ACC112 (cell line): ENCODE measurements around the gene ATXN7L3B.
"Not testable (repeated sequence)": the region's sequence is repeated elsewhere in the genome, so short reads cannot be mapped to it uniquely, and the experiment has no call there.

Source experiments
- H2AFZ ChIP-seq: fragments of 200-600 bp; sonication (generic); one replicate; pipeline ENCODE4 v1.6.0; 2017; ENCODE audit warnings: antibody characterized with exemption, low read length; ENCODE audit not compliant: unreplicated experiment
- H3K27ac ChIP-seq: fragments of 200-600 bp; sonication (generic); 2 replicates; pipeline ENCODE4 v1.5.1; 2014; ENCODE audit warnings: low read depth, mild to moderate bottlenecking, antibody characterized with exemption, low read length, moderate library complexity
- H3K27me3 ChIP-seq: fragments of 200-600 bp; sonication (generic); 2 replicates; pipeline ENCODE4 v1.6.1; 2014; ENCODE audit warnings: mild to moderate bottlenecking, antibody characterized with exemption, low read length, moderate library complexity, mixed read lengths; ENCODE audit not compliant: insufficient read depth
- H3K36me3 ChIP-seq: fragments of 200-600 bp; sonication (generic); 2 replicates; pipeline ENCODE4 v1.6.1; 2016; ENCODE audit warnings: mild to moderate bottlenecking, antibody characterized with exemption, low read length, moderate library complexity, mixed read lengths; ENCODE audit not compliant: insufficient read depth
- H3K4me1 ChIP-seq: fragments of 200-600 bp; sonication (generic); one replicate; pipeline ENCODE4 v1.6.1; 2016; ENCODE audit warnings: low read length, mixed read lengths; ENCODE audit not compliant: insufficient read depth, unreplicated experiment, control insufficient read depth
- H3K4me3 ChIP-seq: fragments of 200-600 bp; sonication (generic); 2 replicates; pipeline ENCODE4 v1.5.1; 2014; ENCODE audit warnings: mild to moderate bottlenecking, low read depth, low read length
- H3K79me2 ChIP-seq: fragments of 200-600 bp; sonication (generic); one replicate; pipeline ENCODE4 v1.6.0; 2016; ENCODE audit warnings: low read length; ENCODE audit not compliant: control insufficient read depth, unreplicated experiment, insufficient read depth

ATXN7L3B gene, protein sequence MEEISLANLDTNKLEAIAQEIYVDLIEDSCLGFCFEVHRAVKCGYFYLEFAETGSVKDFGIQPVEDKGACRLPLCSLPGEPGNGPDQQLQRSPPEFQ

DNA sequence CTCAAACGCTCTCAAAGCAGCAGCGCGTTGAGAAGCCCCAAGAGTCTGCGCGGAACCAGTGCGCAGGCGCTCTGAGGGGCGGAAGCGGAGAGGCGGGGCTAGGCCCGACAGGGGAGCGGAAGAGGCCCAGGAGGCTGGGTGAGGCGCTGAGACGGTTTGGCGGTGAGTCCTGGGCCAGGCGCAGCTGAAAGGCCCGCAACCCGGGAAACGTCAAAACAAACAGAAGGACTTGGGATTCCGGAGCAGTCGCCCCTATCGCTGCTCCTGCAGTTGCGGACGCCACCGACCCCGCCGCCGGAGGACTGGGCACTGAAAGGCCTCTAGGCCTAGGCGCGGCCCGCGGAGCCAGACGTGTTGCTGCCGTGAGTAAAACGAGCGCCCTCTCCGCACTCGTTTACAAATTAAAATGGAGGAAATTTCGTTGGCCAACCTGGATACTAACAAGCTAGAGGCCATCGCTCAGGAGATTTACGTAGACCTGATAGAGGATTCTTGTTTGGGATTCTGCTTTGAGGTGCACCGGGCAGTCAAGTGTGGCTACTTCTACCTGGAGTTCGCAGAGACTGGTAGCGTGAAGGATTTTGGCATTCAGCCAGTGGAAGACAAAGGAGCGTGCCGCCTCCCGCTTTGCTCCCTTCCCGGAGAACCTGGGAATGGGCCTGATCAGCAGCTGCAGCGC lies at the start of gene ATXN7L3B:
ATXN7L3B (plus strand) TSS at position 129 of the 679 bp plus-strand sequence; CDS start at position 407, 278 bp downstream.
- Histone ChIP-seq H2AFZ (peak within 1 kb of the TSS; percentile 97), H3K27ac (peak within 1 kb of the TSS; percentile 86), H3K4me1 (peaks cover 33% of the 10 kb centered on the region), H3K4me3 (peak within 1 kb of the TSS; percentile 94), H3K27me3 (no peaks in the 10 kb centered on the region), H3K36me3 (peaks cover 25% of the 10 kb centered on the region), H3K79me2 (peaks cover 46% of the 10 kb centered on the region)

DNA sequence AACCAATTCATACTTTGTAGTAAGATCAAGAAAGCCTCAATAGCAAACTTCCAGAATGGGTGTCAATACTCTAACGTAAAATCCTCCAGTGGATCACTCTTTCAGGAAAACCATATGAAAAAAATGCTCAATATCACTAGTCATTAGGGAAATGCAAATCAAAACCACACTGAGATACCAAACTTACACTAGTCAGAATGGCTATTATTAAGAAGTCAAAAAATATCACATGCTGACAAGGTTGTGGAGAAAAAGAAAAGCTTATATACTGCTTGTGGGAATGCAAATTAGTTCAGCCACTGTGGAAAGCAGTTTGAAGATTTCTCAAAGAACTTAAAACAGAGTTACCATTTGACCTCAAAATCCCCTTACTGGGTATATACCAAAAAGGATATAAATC lies 49.5 kb upstream of the ATXN7L3B start:
- Histone ChIP-seq H3K4me1 (no peaks in the 10 kb centered on the region), H3K36me3 (no peaks in the 10 kb centered on the region), H3K27me3 (no peaks in the 10 kb centered on the region; the same call in 1 of the 2 replicates), H3K4me3 (no peak overlapping the region), H3K79me2 (no peaks in the 10 kb centered on the region), H3K27ac (no peak overlapping the region), H2AFZ (no peak overlapping the region)

DNA sequence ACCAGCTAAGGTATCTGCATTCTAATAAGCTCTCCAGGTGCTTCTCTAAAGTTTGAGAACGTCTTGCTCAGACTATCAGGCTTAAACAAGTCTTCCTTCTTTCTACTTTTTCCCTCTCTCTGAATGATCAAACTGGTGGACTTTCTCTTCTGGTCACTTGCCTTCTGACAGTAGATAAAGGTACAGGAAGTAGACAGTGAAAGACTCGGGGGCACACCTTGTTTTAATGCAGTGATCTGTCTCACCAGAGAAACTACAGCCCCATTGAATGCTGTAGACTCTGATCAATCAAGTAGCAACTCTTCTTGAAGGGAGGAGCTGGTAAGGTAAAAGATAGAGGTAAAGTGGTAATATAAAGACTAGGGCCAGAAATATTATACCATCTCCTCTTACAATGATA lies 48.1 kb upstream of the ATXN7L3B start:
- Histone ChIP-seq H2AFZ (no peak overlapping the region), H3K4me1 (no peaks in the 10 kb centered on the region)

DNA sequence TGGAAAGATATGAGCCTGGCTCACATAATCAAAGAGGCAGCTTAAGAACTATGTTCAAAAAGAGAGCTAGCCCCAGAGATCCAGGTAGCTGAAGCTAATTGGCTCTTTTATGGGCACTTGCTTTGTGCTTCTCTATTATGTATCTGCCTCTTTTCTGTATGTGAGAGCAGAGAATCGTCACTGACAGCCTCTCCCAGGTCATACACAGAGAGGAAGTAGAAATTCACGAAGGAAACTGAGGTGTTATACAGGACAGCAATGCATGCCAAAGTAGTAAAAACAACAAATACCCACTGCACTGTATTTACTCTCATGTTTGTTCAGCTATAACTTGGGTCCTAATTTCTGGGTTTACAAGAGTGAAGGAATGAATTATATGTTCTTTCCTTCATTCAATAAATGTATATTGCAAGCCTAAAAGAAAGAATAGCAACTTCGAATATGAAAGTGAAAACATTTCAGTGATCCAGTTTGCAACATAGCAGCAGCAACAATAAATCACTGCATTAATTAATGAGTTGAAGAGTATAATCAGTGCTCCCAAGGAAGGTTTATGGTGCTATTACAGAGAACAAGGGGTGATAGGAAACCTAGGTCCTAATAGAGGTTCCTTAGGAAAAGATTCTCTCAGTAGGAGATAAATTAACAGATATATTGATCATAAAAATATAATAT lies 47.1 kb upstream of the ATXN7L3B start:
- Histone ChIP-seq H2AFZ (peak overlapping the region; percentile 26), H3K27me3 (no peaks in the 10 kb centered on the region), H3K4me3 (peak overlapping the region; percentile 69)

More for the DNA sequence above, 48.1 kb upstream of the ATXN7L3B start:
- Histone ChIP-seq H3K27me3 (no peaks in the 10 kb centered on the region; the same call in 1 of the 2 replicates), H3K36me3 (no peaks in the 10 kb centered on the region), H3K79me2 (no peaks in the 10 kb centered on the region), H3K4me3 (no peak overlapping the region), H3K27ac (no peak overlapping the region)

DNA sequence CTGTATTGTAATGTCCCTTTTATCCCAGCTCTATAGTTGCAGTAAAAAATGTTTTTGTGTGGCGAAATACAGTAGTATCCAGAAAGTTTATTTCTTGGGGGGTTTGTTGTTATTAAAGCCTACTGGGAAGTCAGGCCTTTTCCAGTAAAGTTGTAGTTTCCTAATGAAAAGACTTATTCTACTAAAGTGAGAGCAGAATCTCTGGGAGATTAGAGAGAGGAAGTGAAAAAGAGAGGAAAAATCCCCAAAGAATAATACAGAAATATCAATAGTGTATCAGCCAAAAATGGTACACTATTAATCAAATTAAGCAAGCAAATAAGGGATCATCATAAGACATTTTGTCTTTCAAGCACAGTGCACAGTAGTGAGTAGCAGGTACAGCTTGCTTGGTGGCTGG lies 46.3 kb upstream of the ATXN7L3B start:
- Histone ChIP-seq H3K4me1 (no peaks in the 10 kb centered on the region), H3K36me3 (no peaks in the 10 kb centered on the region), H3K27me3 (no peaks in the 10 kb centered on the region), H2AFZ (peak overlapping the region; percentile 69), H3K4me3 (no peak overlapping the region), H3K79me2 (no peaks in the 10 kb centered on the region), H3K27ac (no peak overlapping the region)

More for the DNA sequence above, 47.1 kb upstream of the ATXN7L3B start:
- H3K27ac ChIP-seq: no peak overlapping the region
- H3K36me3 ChIP-seq: no peaks in the 10 kb centered on the region
- H3K4me1 ChIP-seq: no peaks in the 10 kb centered on the region
- H3K79me2 ChIP-seq: no peaks in the 10 kb centered on the region

DNA sequence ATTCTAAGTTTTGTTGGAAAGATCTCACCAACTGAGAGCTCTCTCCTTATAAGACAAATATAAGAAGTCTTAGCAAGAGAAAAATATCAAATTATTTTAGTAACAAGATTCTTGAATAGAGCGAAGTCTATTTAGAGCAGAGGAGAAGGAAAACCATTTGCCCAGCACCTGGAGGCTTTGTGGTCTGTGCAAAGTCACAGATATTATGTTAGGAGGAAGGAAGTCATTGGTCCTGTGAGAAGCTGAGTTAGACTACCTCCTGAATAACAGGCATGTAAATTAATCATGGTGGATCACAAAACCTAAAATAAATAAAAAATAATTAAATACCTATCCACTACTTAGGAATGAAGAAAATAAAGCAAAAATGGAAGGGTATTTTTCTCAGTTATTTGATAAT lies 38.4 kb upstream of the ATXN7L3B start:
- Histone ChIP-seq H3K79me2 (no peaks in the 10 kb centered on the region), H3K4me1 (no peaks in the 10 kb centered on the region), H3K27me3 (no peaks in the 10 kb centered on the region), H3K27ac (no peak overlapping the region), H2AFZ (no peak overlapping the region), H3K36me3 (no peaks in the 10 kb centered on the region), H3K4me3 (no peak overlapping the region)

DNA sequence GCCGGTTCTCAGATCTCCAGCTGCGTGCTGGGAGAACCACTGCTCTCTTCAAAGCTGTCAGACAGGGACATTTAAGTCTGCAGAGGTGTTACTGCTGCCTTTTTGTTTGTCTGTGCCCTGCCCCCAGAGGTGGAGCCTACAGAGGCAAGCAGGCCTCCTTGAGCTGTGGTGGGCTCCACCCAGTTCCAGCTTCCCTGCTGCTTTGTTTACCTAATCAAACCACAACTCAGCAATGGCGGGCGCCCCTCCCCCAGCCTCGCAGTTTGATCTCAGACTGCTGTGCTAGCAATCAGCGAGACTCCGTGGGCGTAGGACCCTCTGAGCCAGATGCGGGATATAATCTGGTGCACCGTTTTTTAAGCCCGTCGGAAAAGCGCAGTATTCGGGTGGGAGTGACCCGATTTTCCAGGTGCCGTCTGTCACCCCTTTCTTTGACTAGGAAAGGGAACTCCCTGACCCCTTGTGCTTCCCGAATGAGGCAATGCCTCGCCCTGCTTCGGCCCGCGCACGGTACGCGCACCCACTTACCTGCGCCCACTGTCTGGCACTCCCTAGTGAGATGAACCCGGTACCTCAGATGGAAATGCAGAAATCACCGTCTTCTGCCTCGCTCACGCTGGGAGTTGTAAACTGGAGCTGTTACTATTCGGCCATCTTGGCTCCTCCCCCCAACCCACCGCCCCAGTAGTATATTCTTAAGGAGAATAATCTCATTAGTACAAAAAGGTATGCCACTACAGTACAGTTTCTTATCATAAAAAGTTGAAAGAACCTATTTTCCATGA lies 28.6 kb upstream of the ATXN7L3B start:
- not testable (repeated sequence) for H3K4me3 ChIP-seq, H3K4me1 ChIP-seq, H3K79me2 ChIP-seq, H2AFZ ChIP-seq, H3K36me3 ChIP-seq, H3K27ac ChIP-seq
- H3K27me3 ChIP-seq: peaks cover 13% of the 10 kb centered on the region; the same call in 1 of the 2 replicates

DNA sequence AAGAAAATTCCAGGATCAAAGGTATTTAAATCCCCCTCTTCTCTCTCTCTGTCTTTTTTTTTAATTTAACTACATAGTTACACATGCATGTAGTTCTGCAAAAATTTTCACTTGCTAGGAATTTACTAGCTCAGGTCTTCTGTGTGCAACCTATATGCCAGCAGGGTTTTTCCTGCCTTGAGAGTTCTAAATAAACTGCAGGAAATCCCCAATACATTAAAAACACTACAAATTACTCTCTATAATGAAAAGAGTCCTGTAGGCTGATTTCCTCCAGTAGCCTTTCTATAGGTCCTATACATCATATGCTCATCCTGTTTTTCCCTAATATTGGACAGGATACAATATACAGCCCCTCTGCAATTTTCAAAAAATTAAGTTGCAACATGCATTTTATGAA lies 27.7 kb upstream of the ATXN7L3B start:
- no peaks in the 10 kb centered on the region for H3K36me3 ChIP-seq
- no peaks in the 10 kb centered on the region for H3K4me1 ChIP-seq
- peaks cover 21% of the 10 kb centered on the region for H3K27me3 ChIP-seq
- H3K27ac ChIP-seq: no peak overlapping the region
- no peaks in the 10 kb centered on the region for H3K79me2 ChIP-seq
- no peak overlapping the region for H2AFZ ChIP-seq
- H3K4me3 ChIP-seq: no peak overlapping the region

DNA sequence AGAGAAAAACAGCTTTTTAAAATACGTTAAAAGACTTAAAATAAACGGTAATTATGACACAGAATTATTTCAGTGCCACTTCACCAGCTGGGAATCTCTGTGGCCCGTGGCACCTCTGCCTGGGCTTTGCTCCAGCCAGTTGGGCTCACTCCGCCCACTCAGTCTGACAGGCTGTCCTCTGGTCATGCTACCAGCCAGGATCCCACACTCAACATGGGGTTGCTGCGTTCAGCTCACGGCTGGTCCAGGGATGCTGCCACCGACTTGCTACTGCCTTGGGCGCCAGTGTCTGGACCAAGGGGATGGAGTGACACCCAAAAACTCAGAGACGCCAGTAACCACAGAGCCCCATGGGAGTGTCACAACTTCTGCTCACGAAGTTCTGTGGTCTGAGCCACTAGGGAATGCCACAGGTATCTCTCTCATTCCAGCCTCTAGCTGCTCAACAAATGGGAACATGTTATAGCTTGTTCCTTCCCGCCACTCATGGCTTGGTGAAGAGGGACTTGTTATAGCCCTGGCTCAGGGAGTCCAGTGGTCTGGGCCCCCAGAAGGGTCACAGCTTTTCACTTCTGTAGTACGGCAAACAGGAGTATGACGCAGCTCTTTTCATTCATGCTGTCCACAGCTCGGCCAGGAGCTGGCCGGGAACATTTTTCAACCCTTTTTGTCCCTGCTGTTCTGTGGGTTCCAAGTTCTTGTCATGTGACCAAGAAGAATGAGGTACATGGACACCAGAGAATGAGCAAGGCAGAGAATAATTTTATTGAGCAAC lies 23.4 kb upstream of the ATXN7L3B start:
- Histone ChIP-seq H2AFZ (no peak overlapping the region), H3K27me3 (peaks cover 25% of the 10 kb centered on the region), H3K27ac (no peak overlapping the region)

DNA sequence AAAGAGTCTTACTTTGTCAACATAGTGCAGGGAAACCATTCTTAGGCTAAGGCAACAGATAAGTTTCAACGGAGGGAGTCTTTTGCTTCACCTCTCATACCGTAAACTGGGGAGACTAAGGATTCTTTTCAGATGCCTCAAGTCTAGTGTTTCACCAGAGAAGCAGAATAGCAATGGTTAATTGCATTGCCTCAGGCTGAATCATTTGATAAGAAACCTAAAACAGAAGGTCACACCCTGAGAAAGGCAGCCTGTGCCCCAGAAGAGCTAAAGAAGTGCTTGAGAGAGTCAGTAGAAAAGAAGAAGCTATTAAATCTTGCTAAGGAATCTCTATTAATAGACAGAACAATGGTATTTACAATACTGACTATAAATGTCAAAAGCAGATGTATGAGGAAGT lies 21.8 kb upstream of the ATXN7L3B start:
- Histone ChIP-seq H3K36me3 (no peaks in the 10 kb centered on the region), H3K4me1 (no peaks in the 10 kb centered on the region), H3K27ac (no peak overlapping the region), H3K4me3 (no peak overlapping the region), H2AFZ (no peak overlapping the region), H3K27me3 (peaks cover 14% of the 10 kb centered on the region; the same call in 1 of the 2 replicates), H3K79me2 (no peaks in the 10 kb centered on the region)

More for the DNA sequence above, 23.4 kb upstream of the ATXN7L3B start:
- no peaks in the 10 kb centered on the region for H3K36me3 ChIP-seq
- H3K4me3 ChIP-seq: no peak overlapping the region
- no peaks in the 10 kb centered on the region for H3K79me2 ChIP-seq
- H3K4me1 ChIP-seq: no peaks in the 10 kb centered on the region
